ENCODE data around the gene DTX1.

Gene DTX1

GRCh38 chr12:113061061-113061694, 4.6 kb downstream of the DTX1 start:
- 0 out of 2 replicates have a peak, but pooled peaks have one; percentile 3 for TF ChIP-seq SPI1 (IDR thresholded peaks at IDR 0.05; ENCODE audit: low read depth, low read length)
- no peak for TF ChIP-seq TAF1 (IDR thresholded peaks at IDR 0.05; ENCODE audit: low read depth, low read length)
- TF ChIP-seq PAX5 (IDR thresholded peaks at IDR 0.05; ENCODE audit: insufficient read depth, low read length, severe bottlenecking) = no peak
- TF ChIP-seq POLR2A (IDR thresholded peaks at IDR 0.05; ENCODE audit: low read depth, low read length) = no peak
- no peak for TF ChIP-seq POU2F2 (IDR thresholded peaks at IDR 0.05; ENCODE audit: low read depth, low read length)
- peak; percentile 43 for FAIRE-seq
- DNase-seq (ENCODE audit: insufficient read length, low spot score) = no peak

DNA sequence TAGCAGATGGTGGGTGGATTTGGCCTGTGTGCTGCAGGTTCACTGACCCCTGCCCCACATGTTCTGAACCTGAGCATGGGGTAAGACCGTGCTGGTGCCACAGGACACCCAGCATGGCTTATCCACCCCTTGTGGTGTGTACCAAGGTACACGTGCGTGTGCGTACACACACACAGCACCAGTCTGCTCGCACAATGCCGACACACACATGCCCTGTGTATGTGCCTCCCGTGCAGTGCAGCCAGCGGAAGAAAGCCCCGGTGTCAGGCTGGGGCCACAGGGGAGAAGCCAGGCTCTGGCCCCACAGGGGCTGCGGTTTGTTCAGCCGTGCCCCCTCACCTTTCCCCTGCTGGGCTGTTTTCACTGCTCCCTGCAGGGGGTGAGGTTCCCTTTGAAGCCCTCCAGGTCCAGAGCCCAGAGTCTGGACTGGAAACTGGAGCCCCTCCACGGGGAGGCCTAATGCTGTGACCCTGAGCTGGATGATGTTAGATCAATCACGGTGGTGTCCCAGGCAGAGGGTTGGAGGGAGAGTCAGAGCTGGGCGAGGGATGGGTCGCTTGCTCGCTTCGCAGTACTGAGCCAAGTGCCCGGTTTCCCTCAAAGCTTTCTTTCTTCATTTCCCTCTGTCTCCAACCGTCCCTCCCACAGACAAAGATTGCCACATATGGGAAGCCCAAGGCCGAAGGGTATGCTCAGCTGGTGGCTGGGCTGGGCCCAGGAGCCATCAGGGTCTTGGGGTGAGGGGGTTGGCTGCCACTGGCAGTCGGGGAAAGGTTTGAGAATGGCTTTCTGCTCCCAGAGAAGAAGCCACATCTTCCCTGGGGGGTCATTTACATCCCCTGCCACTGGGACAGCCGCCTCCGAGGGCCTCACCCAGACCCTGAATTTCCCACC, 6.2 kb downstream of the DTX1 start:
- peak; percentile 96 for FAIRE-seq
- no peak for DNase-seq (ENCODE audit: insufficient read length, low spot score)
- TF ChIP-seq POU2F2 (IDR thresholded peaks at IDR 0.05; ENCODE audit: low read depth, low read length) (no peak), TAF1 (IDR thresholded peaks at IDR 0.05; ENCODE audit: low read depth, low read length) (no peak), POLR2AphosphoS5 (IDR thresholded peaks at IDR 0.05; ENCODE audit: low read depth, low read length) (no peak), POLR2A (IDR thresholded peaks at IDR 0.05; ENCODE audit: low read depth, low read length) (no peak), SPI1 (IDR thresholded peaks at IDR 0.05; ENCODE audit: low read depth, low read length) (no peak), PAX5 (IDR thresholded peaks at IDR 0.05; ENCODE audit: insufficient read depth, low read length, severe bottlenecking) (no peak)

GRCh38 chr12:113063396-113064350, 7.1 kb downstream of the DTX1 start:
- no peak for DNase-seq (ENCODE audit: insufficient read length, low spot score)
- TF ChIP-seq POLR2AphosphoS5 (IDR thresholded peaks at IDR 0.05; ENCODE audit: low read depth, low read length) (no peak), SPI1 (IDR thresholded peaks at IDR 0.05; ENCODE audit: low read depth, low read length) (no peak), POLR2A (IDR thresholded peaks at IDR 0.05; ENCODE audit: low read depth, low read length) (no peak), POU2F2 (IDR thresholded peaks at IDR 0.05; ENCODE audit: low read depth, low read length) (no peak), PAX5 (IDR thresholded peaks at IDR 0.05; ENCODE audit: insufficient read depth, low read length, severe bottlenecking) (no peak), TAF1 (IDR thresholded peaks at IDR 0.05; ENCODE audit: low read depth, low read length) (no peak)
- no peak for FAIRE-seq

GRCh38 chr12:113064395-113065125, 8.0 kb downstream of the DTX1 start:
- DNase-seq (ENCODE audit: insufficient read length, low spot score) = no peak
- TF ChIP-seq PAX5 (IDR thresholded peaks at IDR 0.05; ENCODE audit: insufficient read depth, low read length, severe bottlenecking) = no peak
- TF ChIP-seq POLR2AphosphoS5 (IDR thresholded peaks at IDR 0.05; ENCODE audit: low read depth, low read length) = no peak
- no peak for TF ChIP-seq TAF1 (IDR thresholded peaks at IDR 0.05; ENCODE audit: low read depth, low read length)
- no peak for TF ChIP-seq SPI1 (IDR thresholded peaks at IDR 0.05; ENCODE audit: low read depth, low read length)
- TF ChIP-seq POLR2A (IDR thresholded peaks at IDR 0.05; ENCODE audit: low read depth, low read length) = no peak
- no peak for TF ChIP-seq POU2F2 (IDR thresholded peaks at IDR 0.05; ENCODE audit: low read depth, low read length)

DNA sequence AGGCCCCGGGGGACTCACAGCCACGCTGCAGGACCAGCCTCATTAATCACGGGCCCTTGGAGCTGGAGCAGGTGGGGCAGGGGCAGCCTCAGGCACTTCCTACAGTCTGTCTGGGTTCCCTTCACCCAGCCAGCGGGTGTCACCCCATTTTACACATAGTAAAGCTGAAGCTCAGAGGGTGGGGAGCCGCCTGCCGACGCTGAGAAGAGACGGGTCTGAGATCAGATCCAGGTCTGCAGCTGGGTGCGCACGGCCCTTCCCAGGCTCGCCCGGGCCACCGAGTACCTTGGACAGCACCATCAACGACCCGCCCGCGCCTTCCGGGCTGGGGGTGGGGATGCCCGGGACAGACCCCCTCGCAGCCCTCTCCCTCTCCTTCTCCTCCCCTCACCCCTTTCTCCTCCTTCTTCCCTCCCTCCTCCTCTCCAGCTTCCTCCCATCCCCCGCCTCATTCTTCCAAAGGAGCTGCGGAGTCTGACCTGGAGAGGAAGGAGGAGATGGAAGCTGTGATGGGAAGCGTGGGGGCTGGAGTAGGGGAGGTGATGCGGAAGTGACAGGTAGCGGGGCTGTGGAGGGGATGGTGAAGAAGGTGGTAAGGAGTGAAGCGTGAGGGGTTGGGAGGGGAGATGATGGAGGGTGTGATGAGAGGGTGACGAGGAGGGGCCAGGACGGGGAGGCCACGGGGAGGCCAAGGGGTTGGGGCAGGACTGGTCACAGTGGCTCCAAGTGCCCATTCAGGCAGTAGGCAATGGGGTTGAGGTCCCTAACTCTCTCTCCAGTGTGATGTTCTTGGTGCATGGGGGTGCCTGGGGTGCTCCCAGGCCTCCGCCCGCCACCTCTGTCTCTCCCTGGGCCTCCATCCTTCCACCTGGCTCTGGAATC, 8.8 kb downstream of the DTX1 start:
- TF ChIP-seq SPI1 (IDR thresholded peaks at IDR 0.05; ENCODE audit: low read depth, low read length) = no peak
- no peak for TF ChIP-seq POU2F2 (IDR thresholded peaks at IDR 0.05; ENCODE audit: low read depth, low read length)
- no peak for TF ChIP-seq POLR2A (IDR thresholded peaks at IDR 0.05; ENCODE audit: low read depth, low read length)
- no peak for TF ChIP-seq POLR2AphosphoS5 (IDR thresholded peaks at IDR 0.05; ENCODE audit: low read depth, low read length)
- TF ChIP-seq TAF1 (IDR thresholded peaks at IDR 0.05; ENCODE audit: low read depth, low read length) = no peak
- TF ChIP-seq PAX5 (IDR thresholded peaks at IDR 0.05; ENCODE audit: insufficient read depth, low read length, severe bottlenecking) = no peak
- DNase-seq (ENCODE audit: insufficient read length, low spot score) = peak; percentile 63
- FAIRE-seq = no peak

More at GRCh38 chr12:113064395-113065125, 8.0 kb downstream of the DTX1 start:
- no peak for FAIRE-seq

DNA sequence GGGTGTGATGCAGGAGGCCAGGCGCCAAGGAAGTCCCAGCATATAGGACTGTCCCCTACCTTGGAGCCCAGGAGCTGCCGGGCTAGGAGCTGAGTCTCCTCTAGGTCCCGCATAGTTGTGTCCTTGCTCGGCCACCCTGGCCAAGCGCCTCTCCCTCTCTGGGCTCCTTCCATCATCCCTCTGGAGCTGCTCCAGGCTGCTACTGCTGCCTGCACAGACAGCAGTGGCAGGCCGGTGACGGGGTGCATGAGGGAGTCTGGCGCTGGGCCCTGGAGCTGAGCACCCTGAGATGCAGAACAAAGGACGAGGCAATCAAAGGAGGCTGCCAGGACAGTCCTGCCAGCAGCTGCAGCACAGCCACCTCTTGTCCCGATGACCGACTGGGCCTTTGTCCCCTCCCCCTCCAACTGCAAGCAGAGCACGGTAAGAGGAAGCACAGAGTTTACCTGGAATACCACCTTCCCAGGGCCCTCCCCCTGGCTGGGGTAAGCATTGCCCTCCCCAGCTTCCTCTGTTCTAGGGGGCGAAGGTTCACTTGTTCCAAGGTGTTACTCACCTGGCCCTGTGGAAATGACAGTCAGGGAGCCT, 10.4 kb downstream of the DTX1 start:
- FAIRE-seq (no peak), DNase-seq (ENCODE audit: insufficient read length, low spot score) (no peak)
- TF ChIP-seq SPI1 (IDR thresholded peaks at IDR 0.05; ENCODE audit: low read depth, low read length) (no peak), POLR2AphosphoS5 (IDR thresholded peaks at IDR 0.05; ENCODE audit: low read depth, low read length) (no peak), TAF1 (IDR thresholded peaks at IDR 0.05; ENCODE audit: low read depth, low read length) (no peak), POLR2A (IDR thresholded peaks at IDR 0.05; ENCODE audit: low read depth, low read length) (no peak), PAX5 (IDR thresholded peaks at IDR 0.05; ENCODE audit: insufficient read depth, low read length, severe bottlenecking) (no peak), POU2F2 (IDR thresholded peaks at IDR 0.05; ENCODE audit: low read depth, low read length) (no peak)

Data from GM12891 (cell line).